Tibial nerve (tissue), 4 donors: ENCODE results near the gene PHLPP1.

ENCODE experiments used
- EP300 ChIP-seq, 2 donors: sonication (generic); formaldehyde crosslinking; IDR thresholded peaks; one replicate each; pipeline ENCODE4 v1.6.1; 2017; ENCODE audit warnings: antibody characterized with exemption in 2 of 2, mild to moderate bottlenecking in 1 of 2
- POLR2A ChIP-seq, 2 donors: fragments of 450-650 bp; IDR thresholded peaks; one replicate each; pipeline ENCODE4 v1.6.1; 2017; ENCODE audit warnings: antibody characterized with exemption in 2 of 2, mild to moderate bottlenecking in 2 of 2, moderate library complexity in 2 of 2
- TF ChIP-seq, protein P1 (sequence below), 5 experiments: fragments of 200-600 bp in 3 of 5; fragments of 450-650 bp in 2 of 5; sonication (generic) in 3 of 5; IDR thresholded peaks; one replicate each; pipeline ENCODE4 v1.5.1; 2016 to 2019; ENCODE audit warnings: antibody characterized with exemption in 5 of 5, mild to moderate bottlenecking in 3 of 5, moderate library complexity in 2 of 5

DNA sequence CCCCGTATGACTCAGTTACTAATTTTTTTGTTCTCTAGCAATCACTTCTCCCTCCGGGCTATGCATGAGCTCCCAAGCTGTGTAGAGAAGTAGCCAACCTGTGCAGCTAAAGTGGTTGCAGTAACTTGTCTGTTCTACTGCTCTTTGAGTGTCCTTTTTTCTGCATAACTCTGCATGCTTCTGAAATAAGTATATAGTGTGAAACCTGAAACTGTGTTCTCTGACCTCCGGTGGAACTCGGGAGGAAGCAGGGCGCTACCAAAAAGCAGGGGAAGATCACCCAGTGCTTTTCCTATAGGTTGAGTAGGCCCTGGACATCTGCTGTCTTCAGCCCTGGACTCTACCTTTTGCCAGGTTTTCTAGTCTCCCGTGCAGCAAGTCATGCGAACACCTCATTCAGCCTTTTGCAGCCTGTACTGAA is 47.8 kb downstream of the PHLPP1 start:
- TF ChIP-seq, protein P1, sequence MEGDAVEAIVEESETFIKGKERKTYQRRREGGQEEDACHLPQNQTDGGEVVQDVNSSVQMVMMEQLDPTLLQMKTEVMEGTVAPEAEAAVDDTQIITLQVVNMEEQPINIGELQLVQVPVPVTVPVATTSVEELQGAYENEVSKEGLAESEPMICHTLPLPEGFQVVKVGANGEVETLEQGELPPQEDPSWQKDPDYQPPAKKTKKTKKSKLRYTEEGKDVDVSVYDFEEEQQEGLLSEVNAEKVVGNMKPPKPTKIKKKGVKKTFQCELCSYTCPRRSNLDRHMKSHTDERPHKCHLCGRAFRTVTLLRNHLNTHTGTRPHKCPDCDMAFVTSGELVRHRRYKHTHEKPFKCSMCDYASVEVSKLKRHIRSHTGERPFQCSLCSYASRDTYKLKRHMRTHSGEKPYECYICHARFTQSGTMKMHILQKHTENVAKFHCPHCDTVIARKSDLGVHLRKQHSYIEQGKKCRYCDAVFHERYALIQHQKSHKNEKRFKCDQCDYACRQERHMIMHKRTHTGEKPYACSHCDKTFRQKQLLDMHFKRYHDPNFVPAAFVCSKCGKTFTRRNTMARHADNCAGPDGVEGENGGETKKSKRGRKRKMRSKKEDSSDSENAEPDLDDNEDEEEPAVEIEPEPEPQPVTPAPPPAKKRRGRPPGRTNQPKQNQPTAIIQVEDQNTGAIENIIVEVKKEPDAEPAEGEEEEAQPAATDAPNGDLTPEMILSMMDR (IDR thresholded peaks at IDR 0.05), result no peak
- TF ChIP-seq POLR2A (IDR thresholded peaks at IDR 0.05), result no peak
- TF ChIP-seq EP300 (IDR thresholded peaks at IDR 0.05), result no peak
